ENCODE results near the gene CYSTM1. TPM values are rescaled to one million over a fixed set of nuclear protein-coding genes. Genes with fewer than 3 reads are reported as not detected.

The CYSTM1 gene
- total RNA-seq, 4 donors from 2014 or later: 88.9 to 115 (median 106) TPM

- TF ChIP-seq CTCF (IDR thresholded peaks at IDR 0.05; ENCODE audit: low read depth): no peak
These were observed 113.0 kb downstream of the CYSTM1 start for GRCh38 chr5:140287801-140288521.

- TF ChIP-seq CTCF (IDR thresholded peaks at IDR 0.05; ENCODE audit: low read depth): no peak
These were observed 117.4 kb downstream of the CYSTM1 start for GRCh38 chr5:140292212-140293036.

Other genes starting within 250 kb of the CYSTM1 start
- 10 to 100 TPM in 1 of 4 donors, 1 to 10 TPM in 3; 4.1 to 13.2 (median 7.0) TPM for gene NRG2, start 131.9 kb upstream of the CYSTM1 start, total RNA-seq
- 10 to 100 TPM; 25.6 to 41.7 (median 31.5) TPM for gene PURA, start 61.1 kb upstream of the CYSTM1 start, total RNA-seq
- gene IGIP, start 49.3 kb upstream of the CYSTM1 start, total RNA-seq: 10 to 100 TPM; 21.7 to 26.6 (median 24.4) TPM
- 100 to 1,000 TPM in 2 of 4 donors, 10 to 100 TPM in 2; 70.2 to 116 (median 90.9) TPM for gene PFDN1, start 127.9 kb downstream of the CYSTM1 start, total RNA-seq
- gene HBEGF, start 171.4 kb downstream of the CYSTM1 start, total RNA-seq: 10 to 100 TPM in 3 of 4 donors, 1 to 10 TPM in 1; 8.1 to 48.4 (median 22.2) TPM
- gene SLC4A9, start 185.0 kb downstream of the CYSTM1 start, total RNA-seq: under 1 TPM in 2 of 4 donors, not detected in 2; 0.17 to 0.22 TPM
- 100 to 1,000 TPM; 128 to 177 (median 143) TPM for gene ANKHD1, start 226.6 kb downstream of the CYSTM1 start, total RNA-seq